Ovary (tissue), 9 donors: ENCODE data around the gene ADIRF. TPM values are rescaled to one million over a fixed set of nuclear protein-coding genes. Genes with fewer than 3 reads are reported as not detected.
"Not testable (repeated sequence)": the region's sequence is repeated elsewhere in the genome, so short reads cannot be mapped to it uniquely, and the experiment has no call there.

Experiments used
- DNase-seq, 5 donors: peaks; one replicate each; pipeline ENCODE4 v3.0.0-alpha.2; 2019 to 2020
- H3K27ac ChIP-seq, 2 donors: fragments of 200-600 bp; one replicate each; pipeline versions ENCODE4 v1.5.1 to v1.8.0; 2019 to 2022
- H3K27me3 ChIP-seq: fragments of 200-600 bp; one replicate; pipeline ENCODE4 v1.8.0; 2022
- H3K36me3 ChIP-seq: fragments of 200-600 bp; sonication (generic); one replicate; pipeline ENCODE4 v1.5.1; 2019
- H3K4me1 ChIP-seq: one replicate; pipeline ENCODE4 v1.8.1; 2013; ENCODE audit warnings: mild to moderate bottlenecking, moderate library complexity; ENCODE audit not compliant: insufficient read depth
- H3K4me3 ChIP-seq: fragments of 200-600 bp; sonication (generic); one replicate; pipeline ENCODE4 v1.5.1; 2017
- H3K9me3 ChIP-seq, 2 donors: fragments of 200-600 bp in 1 of 2; sonication (generic) in 1 of 2; one replicate each; pipeline versions ENCODE4 v1.5.1 to v1.8.1; 2013 to 2019; ENCODE audit warnings: mild to moderate bottlenecking in 1 of 2, moderate library complexity in 1 of 2
- CTCF ChIP-seq, 3 donors: fragments of 450-650 bp in 2 of 3; fragments of 200-600 bp in 1 of 3; IDR thresholded peaks; one replicate each; pipeline versions ENCODE4 v1.5.1 to v1.8.0; 2016 to 2022; ENCODE audit warnings: antibody characterized with exemption in 3 of 3, mild to moderate bottlenecking in 1 of 3
- EP300 ChIP-seq: sonication (generic); formaldehyde crosslinking; IDR thresholded peaks from one replicate; pipeline ENCODE4 v1.6.1; 2017; ENCODE audit warnings: antibody characterized with exemption
- POLR2A ChIP-seq: fragments of 450-650 bp; IDR thresholded peaks from one replicate; pipeline ENCODE4 v1.6.1; 2017; ENCODE audit warnings: antibody characterized with exemption, mild to moderate bottlenecking, moderate library complexity
- WGBS, 3 donors: extraction: QIAGEN DNeasy Blood & Tissue Kit in 1 of 3; methylation state at CpG; one replicate each; pipeline versions ENCODE4 v1.1.5 to v1.1.7; 2013 to 2017; 5-methylcytosine and 5-hydroxymethylcytosine counted together
- intact Hi-C, 4 donors: fragments of 100-400 bp; cut with DNase I; formaldehyde crosslinking; loops; one replicate each; pipeline versions ENCODE4 v1.11.0 to v1.15.1; 2022 to 2023
- polyA plus RNA-seq, 2 donors: library from polyadenylated mRNA; stranded (reverse); fragments of 200-250 nt in 1 of 2; fragments of 350-450 nt in 1 of 2; fragmentation: Illumina TruSeq in 1 of 2; extraction: RNeasy Lipid Tissue Mini Kit (QIAGEN cat#74804) in 1 of 2; gene quantifications; one replicate each; pipeline ENCODE4 v1.2.3, GENCODE V29; 2013 to 2014
- total RNA-seq, 7 donors: library from RNA; depleted of rRNA in 2 of 7; stranded (reverse); fragments of >200 nt in 2 of 7; fragmentation: NEBNext Ultra II Directional in 3 of 7; extraction: Animal tissue kit (Norgen Biotek cat#: 25700) in 3 of 7; gene quantifications; one replicate each; pipeline versions ENCODE4 v1.1.0 to v1.2.4, GENCODE V29; 2016 to 2023
- donor health status: DM: no; HTN: no; CAD: no; lungs with moderate emphysema.
- donor health status: DM: no; HTN: no; CAD: no.
- donor health status: Bipolar disorder and iron deficiency.
- donor health status: DM: yes; HTN: yes; CAD: no.
- donor health status: DM: no; HTN: no; CAD: no.
- donor health status: DM: yes; HTN: yes; CAD: no.

The ADIRF gene
- total and polyA plus RNA-seq, 9 donors: 57.4 to 528 (median 231) TPM

GRCh38 chr10:86937502-86938154, 30.7 kb upstream of the ADIRF start:
- Histone ChIP-seq H3K27ac (no peak overlapping the region), H3K27me3 (no peaks in the 10 kb centered on the region), H3K9me3 (no peaks in the 10 kb centered on the region), H3K4me1 (peaks cover 2% of the 10 kb centered on the region), H3K36me3 (no peaks in the 10 kb centered on the region), H3K4me3 (no peak overlapping the region)
- intact Hi-C loops: loop anchor here in 2 of 4 donors (2.0 to 10.0 kb wide), 2 partner anchors 29 to 157 kb away; partner anchors contain the start of genes GLUD1 (in 1 of the 2) and SHLD2 (in 1 of the 2)
- 62 to 66% (median 65%) methylated on average over 6 of the region's 6 CpGs for WGBS, 3 donors
- DNase-seq: no peak
- TF ChIP-seq EP300 (no peak), CTCF (IDR thresholded peaks at IDR 0.05) (no peak), POLR2A (no peak)

DNA sequence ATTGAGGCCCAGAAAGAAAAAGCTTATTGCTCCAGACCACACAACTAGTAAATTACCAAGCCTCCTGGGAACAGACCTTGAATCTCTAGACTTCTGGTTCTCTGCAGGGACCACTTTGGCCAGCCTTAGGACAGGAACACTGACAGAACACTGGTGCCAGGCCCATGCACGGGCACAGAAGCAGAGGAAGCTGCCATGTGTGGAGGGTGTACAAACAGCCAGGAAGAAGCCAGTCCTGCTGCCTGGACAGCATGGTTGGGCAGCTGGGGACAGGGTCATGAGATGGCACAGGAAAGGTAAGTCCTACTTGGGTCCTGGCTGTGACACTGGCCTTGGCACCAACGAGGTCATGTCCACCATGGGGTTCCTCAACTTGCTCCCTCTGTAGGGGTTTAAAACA, 30.0 kb upstream of the ADIRF start:
- WGBS, 3 donors: 65 to 79% (median 78%) methylated on average over 2 of the region's 2 CpGs
- intact Hi-C loops: loop anchor here in 2 of 4 donors (2.0 to 10.0 kb wide), 2 partner anchors 29 to 157 kb away; partner anchors contain the start of genes GLUD1 (in 1 of the 2) and SHLD2 (in 1 of the 2)
- Histone ChIP-seq H3K4me1 (peaks cover 2% of the 10 kb centered on the region), H3K4me3 (no peak overlapping the region), H3K27ac (peak overlapping the region in 1 of 2 donors; percentile 25), H3K9me3 (no peaks in the 10 kb centered on the region), H3K27me3 (no peaks in the 10 kb centered on the region), H3K36me3 (no peaks in the 10 kb centered on the region)
- TF ChIP-seq EP300 (no peak), POLR2A (no peak), CTCF (IDR thresholded peaks at IDR 0.05) (no peak)
- no peak for DNase-seq

DNA sequence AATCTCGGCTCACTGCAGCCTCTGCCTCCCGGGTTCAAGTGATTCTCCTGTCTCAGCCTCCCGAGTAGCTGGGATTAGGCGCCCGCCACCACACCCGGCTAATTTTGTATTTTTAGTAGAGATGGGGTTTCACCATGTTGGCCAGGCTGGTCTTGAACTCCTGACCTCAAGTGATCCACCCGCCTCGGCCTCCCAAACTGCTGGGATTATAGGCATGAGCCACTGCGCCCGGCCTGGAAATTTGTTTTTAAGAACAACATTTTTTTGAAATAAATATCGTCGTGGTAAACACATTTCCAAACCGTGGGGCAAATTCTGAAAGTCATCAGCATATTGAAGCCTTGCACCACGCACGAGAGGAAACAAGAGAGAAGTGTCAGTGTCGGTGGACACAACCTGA, 28.2 kb upstream of the ADIRF start:
- 83 to 87% (median 87%) methylated on average over 16 of the region's 16 CpGs for WGBS, 3 donors
- H3K27me3 ChIP-seq, H3K4me1 ChIP-seq, H3K36me3 ChIP-seq, H3K27ac ChIP-seq, H3K9me3 ChIP-seq, DNase-seq, intact Hi-C loops, H3K4me3 ChIP-seq: not testable (repeated sequence)

GRCh38 chr10:86940677-86941076, 27.6 kb upstream of the ADIRF start:
- no peak overlapping the region for H3K27ac ChIP-seq
- no peaks in the 10 kb centered on the region for H3K9me3 ChIP-seq
- no peaks in the 10 kb centered on the region for H3K27me3 ChIP-seq
- H3K36me3 ChIP-seq: no peaks in the 10 kb centered on the region
- H3K4me1 ChIP-seq: peaks cover 12% of the 10 kb centered on the region
- intact Hi-C loops: no loop called here
- TF ChIP-seq EP300 (no peak), POLR2A (no peak), CTCF (IDR thresholded peaks at IDR 0.05) (no peak)
- H3K4me3 ChIP-seq: no peak overlapping the region
- WGBS, 3 donors: 85 to 88% (median 85%) methylated on average over 6 of the region's 6 CpGs
- no peak for DNase-seq

DNA sequence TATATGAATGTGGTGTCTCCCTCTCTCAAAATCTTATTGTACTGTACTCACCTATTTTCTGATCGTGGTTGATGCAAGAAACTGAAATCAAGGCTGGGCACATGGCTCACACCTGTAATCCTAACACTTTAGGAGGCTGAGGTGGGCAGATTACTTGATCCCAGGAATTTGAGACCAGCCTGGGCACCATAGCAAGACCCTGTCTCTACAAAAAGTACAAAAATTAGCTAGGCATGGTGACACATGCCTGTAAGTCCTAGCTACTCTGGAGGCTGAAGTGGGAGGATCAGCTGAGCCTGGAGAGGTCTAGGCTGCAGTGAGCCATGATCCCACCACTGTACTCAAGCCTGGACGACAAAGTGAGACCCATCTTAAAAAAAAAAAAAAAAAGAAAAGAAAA, 26.9 kb upstream of the ADIRF start:
- H3K4me1 ChIP-seq: peaks cover 14% of the 10 kb centered on the region
- no peak for DNase-seq
- no peaks in the 10 kb centered on the region for H3K27me3 ChIP-seq
- 86 to 89% (median 88%) methylated on average over 2 of the region's 2 CpGs for WGBS, 3 donors
- no peak overlapping the region for H3K4me3 ChIP-seq
- no peaks in the 10 kb centered on the region for H3K9me3 ChIP-seq
- H3K27ac ChIP-seq: no peak overlapping the region
- intact Hi-C loops: no loop called here
- H3K36me3 ChIP-seq: no peaks in the 10 kb centered on the region
- TF ChIP-seq POLR2A: no peak
- TF ChIP-seq EP300: no peak
- no peak for TF ChIP-seq CTCF (IDR thresholded peaks at IDR 0.05)
